Stomach (tissue), 4 donors: Measurements from ENCODE around the gene TXNIP.

Source experiments
- CTCF ChIP-seq, 7 experiments: fragments of 450-650 bp in 4 of 7; fragments of 200-600 bp in 3 of 7; sonication (generic) in 3 of 7; IDR thresholded peaks; one replicate each; pipeline ENCODE4 v1.5.1; 2016 to 2019; ENCODE audit warnings: antibody characterized with exemption in 7 of 7, control low read depth in 2 of 7, mild to moderate bottlenecking in 1 of 7
- EP300 ChIP-seq: sonication (generic); formaldehyde crosslinking; IDR thresholded peaks from one replicate; pipeline ENCODE4 v1.6.1; 2017; ENCODE audit warnings: antibody characterized with exemption
- POLR2A ChIP-seq, 4 donors: fragments of 450-650 bp; IDR thresholded peaks; one replicate each; pipeline ENCODE4 v1.6.1; 2016; ENCODE audit warnings: antibody characterized with exemption in 4 of 4, control low read depth in 2 of 4, mild to moderate bottlenecking in 1 of 4, moderate library complexity in 1 of 4
- POLR2AphosphoS5 ChIP-seq, 3 donors: sonication (generic); formaldehyde crosslinking; IDR thresholded peaks; one replicate each; pipeline ENCODE4 v1.6.1; 2016; ENCODE audit warnings: antibody characterized with exemption in 3 of 3

- TF ChIP-seq CTCF (IDR thresholded peaks at IDR 0.05), result no peak
- no peak for TF ChIP-seq POLR2A (IDR thresholded peaks at IDR 0.05)
- TF ChIP-seq POLR2AphosphoS5 (IDR thresholded peaks at IDR 0.05), result peak in 2 of 3 donors; percentile 80 to 87
- TF ChIP-seq EP300, result no peak
These were observed 4.5 kb downstream of the TXNIP start for GRCh38 chr1:145991735-145992412.
